Heart right ventricle (tissue), 16 donors: ENCODE results near the gene PTPN9. TPM values are rescaled to one million over a fixed set of nuclear protein-coding genes. Genes with fewer than 3 reads are reported as not detected.

Experiments used
- ATAC-seq, 8 donors: fragments of 200-7000 bp; cut with Tn5 transposase; one replicate each; pipeline ENCODE4 v1.9.1; 2020; ENCODE audit warnings: mild to moderate bottlenecking in 8 of 8, moderate library complexity in 8 of 8, moderate number of reproducible peaks in 1 of 8
- DNase-seq, 2 donors: peaks; one replicate each; pipeline ENCODE4 v3.0.0-alpha.2; 2020
- H3K27ac ChIP-seq, 10 donors: fragments of 200-600 bp; sonication (generic) in 2 of 10; one replicate each; pipeline versions ENCODE4 v1.5.0 to v1.8.0; 2020 to 2022; ENCODE audit warnings: mild to moderate bottlenecking in 3 of 10
- H3K27me3 ChIP-seq, 7 donors: fragments of 200-600 bp; one replicate each; pipeline ENCODE4 v1.8.0; 2021 to 2022; ENCODE audit warnings: mild to moderate bottlenecking in 2 of 7
- H3K36me3 ChIP-seq, 9 donors: fragments of 200-600 bp; sonication (generic) in 1 of 9; one replicate each; pipeline versions ENCODE4 v1.5.0 to v1.8.0; 2020 to 2022; ENCODE audit warnings: mild to moderate bottlenecking in 2 of 9
- H3K4me1 ChIP-seq, 9 donors: fragments of 200-600 bp; sonication (generic) in 1 of 9; one replicate each; pipeline versions ENCODE4 v1.5.0 to v1.8.0; 2020 to 2022; ENCODE audit warnings: mild to moderate bottlenecking in 4 of 9
- H3K4me3 ChIP-seq, 10 donors: fragments of 200-600 bp; sonication (generic) in 2 of 10; one replicate each; pipeline versions ENCODE4 v1.5.0 to v1.8.0; 2020 to 2022; ENCODE audit warnings: mild to moderate bottlenecking in 7 of 10, moderate library complexity in 2 of 10
- H3K9me3 ChIP-seq, 11 donors: fragments of 200-600 bp in 10 of 11; sonication (generic) in 2 of 11; one replicate each; pipeline versions ENCODE4 v1.5.0 to v1.8.0; 2013 to 2022; ENCODE audit warnings: mild to moderate bottlenecking in 2 of 11, control low read depth in 1 of 11, moderate library complexity in 1 of 11
- WGBS, 2 donors: extraction: QIAGEN DNeasy Blood & Tissue Kit; methylation state at CpG; one replicate each; pipeline ENCODE4 v1.1.7; 2013; ENCODE audit warnings: inconsistent platforms in 1 of 2; 5-methylcytosine and 5-hydroxymethylcytosine counted together
- intact Hi-C, 10 donors: fragments of 100-400 bp; cut with DNase I; formaldehyde crosslinking; loops; one replicate each; pipeline versions ENCODE4 v1.11.1 to v1.14.2; 2022
- polyA plus RNA-seq, 2 donors: library from polyadenylated mRNA; stranded (reverse); fragments of 200-250 nt; gene quantifications; one replicate each; pipeline ENCODE4 v1.2.3, GENCODE V29; 2013
- total RNA-seq, 10 donors: library from RNA; stranded (reverse); fragmentation: NEBNext Ultra II Directional in 3 of 10; extraction: Animal tissue kit (Norgen Biotek cat#: 25700) in 3 of 10; gene quantifications; one replicate each; pipeline versions ENCODE4 v1.2.1 to v1.2.4, GENCODE V29; 2021 to 2023
- TF ChIP-seq, protein P1 (sequence below), 9 donors: fragments of 200-600 bp; sonication (generic) in 2 of 9; IDR thresholded peaks; one replicate each; pipeline versions ENCODE4 v1.5.0 to v1.8.0; 2021 to 2022; ENCODE audit warnings: antibody characterized with exemption in 9 of 9, mild to moderate bottlenecking in 5 of 9, moderate library complexity in 1 of 9
- donor health status: Arrhythmogenic right ventricular cardiomyopathy.
- donor health status: ischemic (EF 13 %, LVEDD 7.1; RV severe dilation, severe dysfunction).
- donor health status: healthy with polysubstance abuse.
- donor health status: DM: no; HTN: yes; CAD: no.
- donor health status: DM: no; HTN: no; CAD: no.
- donor health status: ischemic (EF 25% LVEDD 6.9; RV normal size, moderate dysfunction).
- donor health status: ischemic (EF 25% LVEDD 5.7; RV mildly dilated, moderate dysfunction).
- donor health status: healthy.
- donor health status: DM: yes; HTN: yes; CAD: no.
- donor health status: Ischemic cardiomyopathy.
- donor health status: ischemic (EF 35%, LVEDD 5.7; RV mildly dilated, moderate dysfunction).
- donor health status: nonischemic (EF 11% LVEDD 7.7; RV severe dilation, severe dysfunction).
- donor health status: DM: yes; HTN: yes; CAD: no.
- donor health status: PGD.
- donor health status: ischemic (EF 29% LVEDD 5.4; RV normal size, mild dysfunction).
- donor health status: nonischemic (EF 23%, LVEDD 6.1; RV moderate dilation, normal function).

Gene PTPN9
- total and polyA plus RNA-seq, 12 donors, result 2.0 to 11.0 (median 8.0) TPM

DNA sequence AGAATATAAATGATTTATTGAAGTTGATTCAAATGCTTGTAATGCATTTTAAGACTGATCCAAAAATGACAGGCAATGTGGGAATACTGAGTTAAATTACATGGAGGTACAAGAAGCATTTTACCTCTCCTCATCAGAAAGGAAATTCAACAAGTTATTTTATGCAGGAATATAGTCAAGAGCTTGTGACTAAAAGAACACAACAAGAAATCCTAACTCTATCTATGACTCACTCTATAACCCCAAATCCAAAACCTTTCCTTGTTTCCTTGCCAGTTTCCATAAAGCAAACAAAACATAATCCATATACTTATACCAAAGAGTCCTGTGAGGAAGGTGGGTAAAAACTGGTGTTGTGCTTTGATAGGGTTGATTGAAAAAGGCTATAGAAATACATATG lies 158.4 kb downstream of the PTPN9 start:
- Histone ChIP-seq H3K9me3 (no peaks in the 10 kb centered on the region), H3K4me3 (no peak overlapping the region), H3K27ac (no peak overlapping the region), H3K27me3 (no peaks in the 10 kb centered on the region), H3K36me3 (peaks cover 0 to 84% (median 15%) of the 10 kb centered on the region in 9 donors), H3K4me1 (no peaks in the 10 kb centered on the region)
- DNase-seq, result no peak
- intact Hi-C loops, result no loop called here
- no peak for ATAC-seq
- TF ChIP-seq, protein P1, sequence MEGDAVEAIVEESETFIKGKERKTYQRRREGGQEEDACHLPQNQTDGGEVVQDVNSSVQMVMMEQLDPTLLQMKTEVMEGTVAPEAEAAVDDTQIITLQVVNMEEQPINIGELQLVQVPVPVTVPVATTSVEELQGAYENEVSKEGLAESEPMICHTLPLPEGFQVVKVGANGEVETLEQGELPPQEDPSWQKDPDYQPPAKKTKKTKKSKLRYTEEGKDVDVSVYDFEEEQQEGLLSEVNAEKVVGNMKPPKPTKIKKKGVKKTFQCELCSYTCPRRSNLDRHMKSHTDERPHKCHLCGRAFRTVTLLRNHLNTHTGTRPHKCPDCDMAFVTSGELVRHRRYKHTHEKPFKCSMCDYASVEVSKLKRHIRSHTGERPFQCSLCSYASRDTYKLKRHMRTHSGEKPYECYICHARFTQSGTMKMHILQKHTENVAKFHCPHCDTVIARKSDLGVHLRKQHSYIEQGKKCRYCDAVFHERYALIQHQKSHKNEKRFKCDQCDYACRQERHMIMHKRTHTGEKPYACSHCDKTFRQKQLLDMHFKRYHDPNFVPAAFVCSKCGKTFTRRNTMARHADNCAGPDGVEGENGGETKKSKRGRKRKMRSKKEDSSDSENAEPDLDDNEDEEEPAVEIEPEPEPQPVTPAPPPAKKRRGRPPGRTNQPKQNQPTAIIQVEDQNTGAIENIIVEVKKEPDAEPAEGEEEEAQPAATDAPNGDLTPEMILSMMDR (IDR thresholded peaks at IDR 0.05), result no peak

DNA sequence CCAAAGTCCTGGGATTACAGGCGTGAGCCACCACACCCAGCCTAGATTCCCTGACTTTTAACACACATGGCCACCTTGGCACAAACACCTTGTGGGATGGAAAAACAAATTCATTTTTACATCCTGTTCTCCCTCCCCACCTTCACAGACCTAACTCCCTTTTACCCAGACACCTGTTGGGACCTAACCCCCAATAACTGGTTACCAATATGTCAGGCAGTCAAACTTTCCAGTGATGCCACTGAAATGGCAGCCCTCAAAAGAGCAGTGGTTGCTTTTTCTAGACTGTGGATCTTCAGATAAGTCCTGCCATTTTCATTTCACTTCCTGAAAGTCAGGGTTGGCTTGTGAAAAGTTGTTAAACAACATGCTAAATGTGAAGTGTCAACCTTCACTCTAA lies 162.5 kb downstream of the PTPN9 start:
- DNase-seq (no peak), ATAC-seq (no peak)
- 96 to 100% methylated on average over 1 of the region's 1 CpG for WGBS, 2 donors
- intact Hi-C loops, result no loop called here
- H3K27ac ChIP-seq, result no peak overlapping the region
- no peaks in the 10 kb centered on the region for H3K9me3 ChIP-seq
- H3K36me3 ChIP-seq, result peaks cover 0 to 78% (median 26%) of the 10 kb centered on the region in 9 donors
- H3K4me3 ChIP-seq, result no peak overlapping the region
- no peaks in the 10 kb centered on the region for H3K4me1 ChIP-seq
- no peaks in the 10 kb centered on the region for H3K27me3 ChIP-seq
- TF ChIP-seq, protein P1 (IDR thresholded peaks at IDR 0.05), result no peak

Other genes starting within 250 kb of the PTPN9 start
- 10 to 100 TPM; 29.0 to 45.6 (median 38.0) TPM for gene COMMD4, start 243.3 kb downstream of the PTPN9 start, total RNA-seq
- gene COMMD4, start 243.3 kb downstream of the PTPN9 start, polyA plus RNA-seq, result 10 to 100 TPM; 59.5 to 74.3 TPM
- 10 to 100 TPM in 3 of 10 donors, 1 to 10 TPM in 7; 4.1 to 17.8 (median 8.1) TPM for gene NEIL1, start 232.3 kb downstream of the PTPN9 start, total RNA-seq
- gene NEIL1, start 232.3 kb downstream of the PTPN9 start, polyA plus RNA-seq, result 10 to 100 TPM in 1 of 2 donors, 1 to 10 TPM in 1; 6.1 to 41.6 TPM
- gene MAN2C1, start 210.7 kb downstream of the PTPN9 start, total RNA-seq, result 100 to 1,000 TPM in 9 of 10 donors, 10 to 100 TPM in 1; 90.4 to 128 (median 108) TPM
- gene MAN2C1, start 210.7 kb downstream of the PTPN9 start, polyA plus RNA-seq, result 100 to 1,000 TPM in 1 of 2 donors, 10 to 100 TPM in 1; 86.7 to 371 TPM
- 10 to 100 TPM; 24.9 to 41.8 (median 29.9) TPM for gene SIN3A, start 127.6 kb downstream of the PTPN9 start, total RNA-seq
- gene SIN3A, start 127.6 kb downstream of the PTPN9 start, polyA plus RNA-seq, result 1 to 10 TPM; 7.9 to 8.2 TPM
- 10 to 100 TPM; 12.9 to 18.2 (median 16.1) TPM for gene SNUPN, start 46.4 kb upstream of the PTPN9 start, total RNA-seq
- 10 to 100 TPM; 14.6 to 17.4 TPM for gene SNUPN, start 46.4 kb upstream of the PTPN9 start, polyA plus RNA-seq
- 10 to 100 TPM; 33.8 to 57.6 (median 40.2) TPM for gene IMP3, start 60.9 kb upstream of the PTPN9 start, total RNA-seq
- 10 to 100 TPM; 33.7 to 77.2 TPM for gene IMP3, start 60.9 kb upstream of the PTPN9 start, polyA plus RNA-seq
- 10 to 100 TPM in 4 of 10 donors, 1 to 10 TPM in 6; 7.6 to 14.8 (median 9.8) TPM for gene SNX33, start 68.6 kb upstream of the PTPN9 start, total RNA-seq
- gene SNX33, start 68.6 kb upstream of the PTPN9 start, polyA plus RNA-seq, result 1 to 10 TPM; 7.4 to 8.1 TPM
- gene CSPG4, start 133.5 kb upstream of the PTPN9 start, total RNA-seq, result 10 to 100 TPM in 8 of 10 donors, 1 to 10 TPM in 2; 7.4 to 19.8 (median 13.0) TPM
- gene CSPG4, start 133.5 kb upstream of the PTPN9 start, polyA plus RNA-seq, result 10 to 100 TPM; 12.1 TPM